Nephron (organoid): ENCODE results near the gene SLC6A6.

ENCODE experiments used
- H3K27ac Mint-ChIP-seq, 3 experiments: 2 replicates each; pipeline ENCODE4 v1.8.0; 2020; ENCODE audit warnings: mixed read lengths in 3 of 3, mild to moderate bottlenecking in 2 of 3, moderate library complexity in 1 of 3
- H3K27me3 Mint-ChIP-seq: 2 replicates; pipeline ENCODE4 v1.8.0; 2021; ENCODE audit warnings: low read depth, mild to moderate bottlenecking, moderate library complexity, mixed read lengths
- H3K36me3 Mint-ChIP-seq: 2 replicates; pipeline ENCODE4 v1.8.0; 2020; ENCODE audit warnings: low read depth, mixed read lengths
- H3K4me1 Mint-ChIP-seq: 2 replicates; pipeline ENCODE4 v1.8.0; 2020; ENCODE audit warnings: mixed read lengths
- H3K4me3 Mint-ChIP-seq, 3 experiments: 2 replicates each; pipeline ENCODE4 v1.8.0; 2020; ENCODE audit warnings: mild to moderate bottlenecking in 3 of 3, mixed read lengths in 3 of 3, moderate library complexity in 2 of 3
- H3K9me3 Mint-ChIP-seq: 2 replicates; pipeline ENCODE4 v1.8.0; 2020; ENCODE audit warnings: mixed read lengths
- TF ChIP-seq, protein P1 (sequence below), 3 experiments: fragments of 200-600 bp; sonication (generic); IDR thresholded peaks; one replicate each; pipeline ENCODE4 v1.5.0; 2021; ENCODE audit warnings: antibody characterized with exemption in 3 of 3; ENCODE audit not compliant: unreplicated experiment in 3 of 3

SLC6A6 gene

DNA sequence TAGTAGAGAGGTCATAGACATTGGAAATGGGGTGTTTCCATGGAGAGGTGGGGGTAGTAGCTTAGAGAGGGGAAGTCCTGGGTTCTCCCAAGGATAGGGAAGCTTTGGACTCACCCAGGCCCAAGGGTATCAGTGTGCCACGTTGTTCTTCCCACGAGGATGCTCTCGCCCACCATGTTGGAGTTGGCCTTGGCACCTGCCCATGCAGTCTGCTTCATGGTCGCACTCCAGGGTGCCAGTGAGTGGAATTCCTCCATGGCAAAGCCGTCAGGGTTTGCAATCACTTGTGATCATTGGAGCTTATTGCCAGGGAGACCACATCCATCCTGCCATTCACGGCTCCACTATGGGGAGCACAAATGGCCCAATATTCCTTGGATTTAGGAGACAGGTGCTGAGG is 77.2 kb downstream of the SLC6A6 start:
- Mint-ChIP-seq H3K27me3 (peaks cover 4% of the 10 kb centered on the region), H3K27ac (peak overlapping the region in 2 of 3 experiments; percentile 41 to 75), H3K9me3 (no peaks in the 10 kb centered on the region), H3K36me3 (peaks cover 53% of the 10 kb centered on the region), H3K4me1 (peaks cover 31% of the 10 kb centered on the region), H3K4me3 (no peak overlapping the region)
- TF ChIP-seq, protein P1, sequence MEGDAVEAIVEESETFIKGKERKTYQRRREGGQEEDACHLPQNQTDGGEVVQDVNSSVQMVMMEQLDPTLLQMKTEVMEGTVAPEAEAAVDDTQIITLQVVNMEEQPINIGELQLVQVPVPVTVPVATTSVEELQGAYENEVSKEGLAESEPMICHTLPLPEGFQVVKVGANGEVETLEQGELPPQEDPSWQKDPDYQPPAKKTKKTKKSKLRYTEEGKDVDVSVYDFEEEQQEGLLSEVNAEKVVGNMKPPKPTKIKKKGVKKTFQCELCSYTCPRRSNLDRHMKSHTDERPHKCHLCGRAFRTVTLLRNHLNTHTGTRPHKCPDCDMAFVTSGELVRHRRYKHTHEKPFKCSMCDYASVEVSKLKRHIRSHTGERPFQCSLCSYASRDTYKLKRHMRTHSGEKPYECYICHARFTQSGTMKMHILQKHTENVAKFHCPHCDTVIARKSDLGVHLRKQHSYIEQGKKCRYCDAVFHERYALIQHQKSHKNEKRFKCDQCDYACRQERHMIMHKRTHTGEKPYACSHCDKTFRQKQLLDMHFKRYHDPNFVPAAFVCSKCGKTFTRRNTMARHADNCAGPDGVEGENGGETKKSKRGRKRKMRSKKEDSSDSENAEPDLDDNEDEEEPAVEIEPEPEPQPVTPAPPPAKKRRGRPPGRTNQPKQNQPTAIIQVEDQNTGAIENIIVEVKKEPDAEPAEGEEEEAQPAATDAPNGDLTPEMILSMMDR (IDR thresholded peaks at IDR 0.05; ENCODE audit: unreplicated experiment in 3 of 3) = no peak

DNA sequence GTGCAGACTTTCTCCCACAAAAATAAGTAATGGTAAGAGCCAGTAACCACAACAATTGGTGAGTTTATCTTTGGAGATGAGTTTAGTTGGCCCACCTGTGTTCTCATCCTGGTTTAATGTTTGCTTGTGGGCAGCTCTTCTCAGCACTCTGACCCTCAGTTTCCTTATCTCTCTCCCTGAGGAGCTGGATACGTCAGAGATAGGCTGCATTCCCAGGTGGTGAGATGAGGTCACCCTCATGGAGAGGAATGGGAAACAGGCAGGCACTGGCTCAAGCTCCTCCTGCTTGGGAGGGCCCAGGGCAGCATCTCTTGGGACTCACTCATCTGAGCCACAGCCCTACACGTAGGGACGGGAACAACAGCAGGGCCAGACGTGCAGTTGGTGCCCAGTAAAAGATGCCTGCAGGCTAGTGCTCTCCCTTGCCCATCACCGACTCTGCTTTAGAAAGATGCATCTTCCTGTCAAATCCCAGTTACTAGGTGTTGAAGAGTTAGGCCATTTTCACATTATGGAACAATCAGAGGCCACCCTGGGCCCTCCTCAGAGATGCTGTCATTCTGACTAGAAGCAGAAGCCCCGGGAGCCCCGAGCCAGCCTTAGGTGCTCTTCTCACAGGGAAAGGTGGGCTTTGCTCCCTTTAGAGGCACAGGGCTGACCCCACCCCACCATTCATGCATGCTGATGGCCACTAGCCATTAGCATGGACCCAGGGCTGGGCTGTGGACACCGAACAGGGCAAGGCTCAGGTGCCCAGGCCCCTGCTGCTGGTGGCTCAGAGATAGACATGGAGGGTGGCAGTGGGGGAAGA is 78.0 kb downstream of the SLC6A6 start:
- Mint-ChIP-seq H3K27me3 (peaks cover 4% of the 10 kb centered on the region), H3K27ac (peak overlapping the region in 1 of 3 experiments; percentile 74), H3K4me3 (no peak overlapping the region), H3K9me3 (no peaks in the 10 kb centered on the region), H3K36me3 (peaks cover 58% of the 10 kb centered on the region), H3K4me1 (peaks cover 27% of the 10 kb centered on the region)
- TF ChIP-seq, protein P1 (IDR thresholded peaks at IDR 0.05; ENCODE audit: unreplicated experiment in 3 of 3) = no peak

DNA sequence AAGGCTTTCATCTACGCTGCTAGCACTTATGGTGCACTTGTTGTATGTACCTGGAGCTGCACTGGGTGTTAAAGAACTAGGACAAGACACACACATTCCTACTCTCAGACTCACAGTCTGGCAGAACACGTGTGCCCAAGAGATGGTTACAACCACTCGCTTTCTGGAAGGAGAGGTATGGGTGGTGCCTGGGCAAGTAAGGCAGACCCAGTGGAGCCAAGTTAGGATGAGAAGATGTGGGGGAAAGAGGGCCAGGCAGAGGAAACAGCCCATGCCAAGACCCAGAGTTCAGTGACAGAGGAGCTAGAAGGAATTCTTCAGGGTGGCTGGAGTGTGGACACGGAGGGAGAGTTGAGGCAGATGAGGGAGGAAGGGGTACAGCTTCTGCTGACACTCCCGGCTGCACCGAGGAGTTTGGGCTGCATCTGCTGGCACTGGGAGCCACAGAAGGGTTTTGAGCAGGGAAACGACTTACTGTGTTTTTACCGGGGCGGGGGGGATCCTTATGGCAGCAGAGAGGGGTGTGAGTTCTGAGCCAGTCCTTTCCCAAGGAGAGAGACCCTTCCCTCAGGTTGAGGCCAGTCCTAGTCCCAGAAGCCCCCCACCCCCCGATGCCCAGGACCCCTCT is 78.7 kb downstream of the SLC6A6 start:
- Mint-ChIP-seq H3K36me3 (peaks cover 54% of the 10 kb centered on the region), H3K27ac (peak overlapping the region in 1 of 3 experiments; percentile 74), H3K4me3 (no peak overlapping the region), H3K9me3 (no peaks in the 10 kb centered on the region), H3K4me1 (peaks cover 20% of the 10 kb centered on the region), H3K27me3 (peaks cover 4% of the 10 kb centered on the region)
- TF ChIP-seq, protein P1 (IDR thresholded peaks at IDR 0.05; ENCODE audit: unreplicated experiment in 3 of 3) = no peak

DNA sequence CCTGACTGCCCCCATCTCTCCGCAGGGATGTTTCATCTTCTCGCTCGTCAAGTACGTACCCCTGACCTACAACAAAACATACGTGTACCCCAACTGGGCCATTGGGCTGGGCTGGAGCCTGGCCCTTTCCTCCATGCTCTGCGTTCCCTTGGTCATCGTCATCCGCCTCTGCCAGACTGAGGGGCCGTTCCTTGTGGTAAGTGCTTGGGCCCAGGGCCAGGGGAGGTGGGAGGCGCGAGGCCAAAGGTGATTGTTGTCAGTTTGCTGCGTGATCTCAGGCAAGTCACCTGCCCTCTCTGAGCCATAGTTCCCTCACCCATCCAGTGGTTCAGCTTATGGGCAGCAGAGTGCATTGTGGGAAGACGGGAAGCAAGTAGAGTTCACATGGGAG is 79.2 kb downstream of the SLC6A6 start:
- Mint-ChIP-seq H3K4me1 (peaks cover 19% of the 10 kb centered on the region), H3K36me3 (peaks cover 52% of the 10 kb centered on the region), H3K27me3 (peaks cover 4% of the 10 kb centered on the region), H3K9me3 (no peaks in the 10 kb centered on the region), H3K4me3 (no peak overlapping the region), H3K27ac (peak overlapping the region in 1 of 3 experiments; percentile 43)
- TF ChIP-seq, protein P1 (IDR thresholded peaks at IDR 0.05; ENCODE audit: unreplicated experiment in 3 of 3) = no peak

DNA sequence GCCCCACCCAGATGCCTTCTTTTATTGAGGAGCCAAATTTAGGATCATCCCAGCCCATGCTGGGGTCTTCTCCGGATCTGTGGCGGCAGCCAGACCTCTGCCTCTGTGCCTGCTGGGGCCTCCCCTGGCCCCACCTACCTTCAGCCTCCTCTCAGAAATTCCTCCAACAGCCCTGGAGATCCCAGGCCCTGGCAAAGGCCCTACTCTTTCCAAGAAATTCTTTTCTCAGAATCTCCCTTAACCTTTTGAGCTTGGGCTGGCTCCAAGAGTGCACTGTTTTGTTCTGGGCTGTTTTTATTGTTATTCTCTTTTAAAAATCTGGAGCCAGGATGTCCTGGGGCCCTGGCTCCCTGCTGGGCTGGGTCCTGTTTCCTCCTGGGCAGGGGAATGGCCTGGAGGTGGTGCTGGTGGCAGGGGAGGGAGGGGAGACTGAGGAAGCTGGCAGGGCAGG is 79.9 kb downstream of the SLC6A6 start:
- peak overlapping the region in 1 of 3 experiments; percentile 43 for H3K27ac Mint-ChIP-seq
- no peaks in the 10 kb centered on the region for H3K9me3 Mint-ChIP-seq
- TF ChIP-seq, protein P1 (IDR thresholded peaks at IDR 0.05; ENCODE audit: unreplicated experiment in 3 of 3) = no peak
- peaks cover 19% of the 10 kb centered on the region for H3K4me1 Mint-ChIP-seq
- H3K36me3 Mint-ChIP-seq = peaks cover 52% of the 10 kb centered on the region
- H3K27me3 Mint-ChIP-seq = peaks cover 4% of the 10 kb centered on the region
- H3K4me3 Mint-ChIP-seq = no peak overlapping the region
